HepG2 (cell line): ENCODE results near the gene C20orf204. TPM values are rescaled to one million over a fixed set of nuclear protein-coding genes. Genes with fewer than 3 reads are reported as not detected.
A peak's percentile ranks its signal among the peaks of the same experiment; 100 is the strongest.

ENCODE experiments used
- GMEB1 ChIP-seq: sonication (generic); formaldehyde crosslinking; IDR thresholded peaks from 2 replicates; pipeline ENCODE4 v1.5.1; 2020; ENCODE audit warnings: missing genetic modification reagents, mild to moderate bottlenecking, borderline replicate concordance
- HNRNPL ChIP-seq: fragments of 200-400 bp; formaldehyde crosslinking; IDR thresholded peaks from 2 replicates; pipeline ENCODE4 v1.6.1; 2017; ENCODE audit warnings: mild to moderate bottlenecking, low read depth, low read length
- KAT8 ChIP-seq: IDR thresholded peaks from 2 replicates; pipeline ENCODE4 v1.6.1; 2016; ENCODE audit warnings: missing genetic modification reagents, missing compliant biosample characterization
- MEIS1 ChIP-seq: sonication (generic); formaldehyde crosslinking; IDR thresholded peaks from 2 replicates; pipeline ENCODE4 v1.9.0; 2021; ENCODE audit warnings: mild to moderate bottlenecking, missing genetic modification reagents, moderate library complexity, borderline replicate concordance
- MTERF4 ChIP-seq: sonication (generic); formaldehyde crosslinking; IDR thresholded peaks from 2 replicates; pipeline ENCODE4 v1.8.0; 2023; ENCODE audit warnings: mild to moderate bottlenecking, missing genetic modification reagents
- MTF1 ChIP-seq: sonication (generic); formaldehyde crosslinking; IDR thresholded peaks from 2 replicates; pipeline ENCODE4 v1.5.0; 2020; ENCODE audit warnings: missing genetic modification reagents
- NAIF1 ChIP-seq: sonication (generic); formaldehyde crosslinking; IDR thresholded peaks from 2 replicates; pipeline ENCODE4 v1.5.0; 2020; ENCODE audit warnings: mild to moderate bottlenecking, missing genetic modification reagents, borderline replicate concordance
- PAF1 ChIP-seq: IDR thresholded peaks from 2 replicates; pipeline ENCODE4 v1.6.1; 2016; ENCODE audit warnings: missing genetic modification reagents, missing compliant biosample characterization
- SALL2 ChIP-seq: sonication (generic); formaldehyde crosslinking; IDR thresholded peaks from 2 replicates; pipeline ENCODE4 v1.8.1; 2023; ENCODE audit warnings: mild to moderate bottlenecking, missing genetic modification reagents, inconsistent platforms
- TP53 ChIP-seq: sonication (generic); formaldehyde crosslinking; conservative IDR thresholded peaks from 2 replicates; pipeline ENCODE4 v1.4.0; 2020; ENCODE audit warnings: missing genetic modification reagents
- ZC3H13 ChIP-seq: sonication (generic); formaldehyde crosslinking; IDR thresholded peaks from 2 replicates; pipeline ENCODE4 v1.8.1; 2023; ENCODE audit warnings: mild to moderate bottlenecking, missing genetic modification reagents, moderate library complexity
- ZNF205 ChIP-seq: IDR thresholded peaks from 2 replicates; pipeline ENCODE4 v1.6.1; 2018; ENCODE audit warnings: missing biosample characterization, missing genetic modification reagents
- ZNF230 ChIP-seq: sonication (generic); formaldehyde crosslinking; IDR thresholded peaks from 2 replicates; pipeline ENCODE4 v1.4.0; 2020; ENCODE audit warnings: mild to moderate bottlenecking, missing genetic modification reagents
- ZNF263 ChIP-seq: sonication (generic); formaldehyde crosslinking; IDR thresholded peaks from 2 replicates; pipeline ENCODE4 v1.4.0; 2020; ENCODE audit warnings: missing genetic modification reagents
- ZNF280B ChIP-seq: sonication (generic); formaldehyde crosslinking; IDR thresholded peaks from 2 replicates; pipeline ENCODE4 v1.5.0; 2020; ENCODE audit warnings: missing genetic modification reagents, mild to moderate bottlenecking, borderline replicate concordance
- ZNF337 ChIP-seq: sonication (generic); formaldehyde crosslinking; IDR thresholded peaks from 2 replicates; pipeline ENCODE4 v1.5.1; 2020; ENCODE audit warnings: missing genetic modification reagents, low read depth, mild to moderate bottlenecking, borderline replicate concordance
- ZNF34 ChIP-seq: sonication (generic); formaldehyde crosslinking; IDR thresholded peaks from 2 replicates; pipeline ENCODE4 v1.4.0; 2020; ENCODE audit warnings: mild to moderate bottlenecking, missing genetic modification reagents, borderline replicate concordance
- ZNF343 ChIP-seq: sonication (generic); formaldehyde crosslinking; IDR thresholded peaks from 2 replicates; pipeline ENCODE4 v1.4.0; 2020; ENCODE audit warnings: mild to moderate bottlenecking, missing genetic modification reagents
- ZNF556 ChIP-seq: sonication (generic); formaldehyde crosslinking; IDR thresholded peaks from 2 replicates; pipeline ENCODE4 v1.4.0; 2020; ENCODE audit warnings: mild to moderate bottlenecking, missing genetic modification reagents, borderline replicate concordance
- ZNF704 ChIP-seq: sonication (generic); formaldehyde crosslinking; IDR thresholded peaks from 2 replicates; pipeline ENCODE4 v1.8.1; 2023; ENCODE audit warnings: mild to moderate bottlenecking, inconsistent platforms, moderate library complexity, missing genetic modification reagents, borderline replicate concordance
- ZNF720 ChIP-seq: sonication (generic); formaldehyde crosslinking; IDR thresholded peaks from 2 replicates; pipeline ENCODE4 v1.4.0; 2020; ENCODE audit warnings: missing genetic modification reagents
- ZNF749 ChIP-seq: sonication (generic); formaldehyde crosslinking; IDR thresholded peaks from 2 replicates; pipeline ENCODE4 v1.8.0; 2022; ENCODE audit warnings: mild to moderate bottlenecking, missing genetic modification reagents, moderate library complexity, borderline replicate concordance
- ZNF792 ChIP-seq: IDR thresholded peaks from 2 replicates; pipeline ENCODE4 v1.6.1; 2016
- ZNF883 ChIP-seq: sonication (generic); formaldehyde crosslinking; IDR thresholded peaks from 2 replicates; pipeline ENCODE4 v1.5.1; 2020; ENCODE audit warnings: mild to moderate bottlenecking, missing genetic modification reagents; ENCODE audit errors: not compliant biosample characterization
- polyA plus RNA-seq, 8 experiments: library from polyadenylated mRNA; depleted of rRNA in 3 of 8; stranded (reverse) in 7 of 8; unstranded in 1 of 8; fragments of >200 nt; fragmentation: Illumina TruSeq in 4 of 8; extraction: Trizol in 4 of 8; gene quantifications; 2 replicates each; pipeline versions ENCODE4 v1.2.1 to v1.2.3, GENCODE V29; 2011 to 2016; ENCODE audit warnings: low read depth in 4 of 8, missing spikeins in 1 of 8, mixed read lengths in 1 of 8; ENCODE audit not compliant: insufficient read depth in 1 of 8
- total RNA-seq, 5 experiments: library from RNA; depleted of rRNA; stranded (reverse); fragments of >200 nt; fragmentation: Illumina TruSeq; extraction: Trizol; gene quantifications; 2 replicates each; pipeline ENCODE4 v1.2.3, GENCODE V29; 2016; ENCODE audit warnings: low read depth in 1 of 5

C20orf204 gene
- total and polyA plus RNA-seq, 2 of the 13 experiments (the other 11 are each of a cell fraction or from before 2014, with no cell fraction given), result 22.1 to 80.0 TPM

GRCh38 chr20:64039293-64040160 is 3.5 kb downstream of the C20orf204 start (continued):
- TF ChIP-seq ZNF280B (CRISPR knock-in tag) (peak; percentile 20; the same call in 1 of the 2 replicates), ZNF34 (CRISPR knock-in tag) (no peak), ZNF337 (peak; percentile 20; the same call in 1 of the 2 replicates), ZNF749 (0 out of 2 replicates have a peak, but pooled peaks have one; percentile 68), ZNF263 (CRISPR knock-in tag) (no peak), NAIF1 (CRISPR knock-in tag) (no peak), ZNF556 (CRISPR knock-in tag) (0 out of 2 replicates have a peak, but pooled peaks have one; percentile 8), MTERF4 (peak; percentile 65; the same call in 1 of the 2 replicates), ZNF205 (CRISPR knock-in tag) (no peak), MTF1 (CRISPR knock-in tag) (no peak), KAT8 (CRISPR knock-in tag) (no peak; the same call in 1 of the 2 replicates), PAF1 (CRISPR knock-in tag) (no peak), SALL2 (CRISPR knock-in tag) (no peak), ZNF704 (no peak), ZC3H13 (CRISPR knock-in tag) (peak; percentile 6; the same call in 1 of the 2 replicates), ZNF883 (peak; percentile 51), ZNF792 (CRISPR knock-in tag) (no peak; the same call in 1 of the 2 replicates), ZNF343 (CRISPR knock-in tag) (peak; percentile 50; the same call in 1 of the 2 replicates), ZNF230 (CRISPR knock-in tag) (no peak), TP53 (CRISPR knock-in tag) (no peak), ZNF720 (CRISPR knock-in tag) (no peak), MEIS1 (CRISPR knock-in tag) (no peak), HNRNPL (peak; percentile 7; the same call in 1 of the 2 replicates), GMEB1 (CRISPR knock-in tag) (0 out of 2 replicates have a peak, but pooled peaks have one; percentile 42)
